Measurements from ENCODE around the gene PSMD6. TPM values are rescaled to one million over a fixed set of nuclear protein-coding genes. Genes with fewer than 3 reads are reported as not detected.

The PSMD6 gene
- total RNA-seq, 4 donors from 2014 or later: 18.3 to 66.6 (median 47.8) TPM

DNA sequence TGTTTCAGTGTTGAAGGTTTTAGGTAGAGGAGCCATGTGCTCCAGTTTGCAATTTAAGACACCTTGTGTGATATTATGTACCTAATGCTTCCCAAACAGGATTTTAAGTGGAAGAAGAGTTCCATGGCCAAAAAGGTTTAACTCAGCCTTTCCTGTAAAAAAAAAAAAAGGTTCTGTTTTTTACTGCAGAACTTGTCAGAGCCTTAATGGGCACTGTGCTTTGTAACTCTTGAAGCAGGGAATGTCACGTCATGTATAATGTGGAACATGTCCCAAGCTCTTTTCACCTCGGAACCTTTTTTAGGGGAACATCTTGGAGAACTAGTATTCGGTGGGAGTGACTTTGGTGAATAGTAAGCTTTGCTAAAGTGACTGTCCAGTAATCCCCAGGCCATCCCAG lies 31.6 kb downstream of the PSMD6 start:
- no peaks in the 10 kb centered on the region for H3K27me3 ChIP-seq
- intact Hi-C loops (cut with DNase I; ENCODE audit: low total_unique reads) (loop anchor here (10.0 kb wide), 1 partner anchor 77 kb away; the partner anchor contains the start of gene SCAANT1), in situ Hi-C loops (cut with MboI; ENCODE audit: low pct_ligation_motif_present in 1 of 4, low pct_unique_long_range_greater_than_20kb in 1 of 4, low sequenced_read_pairs in 3 of 4) (no loop called here)
- TF ChIP-seq POLR2AphosphoS5 (IDR thresholded peaks at IDR 0.05) (no peak), EP300 (IDR thresholded peaks at IDR 0.05; ENCODE audit: low read depth) (no peak), POLR2A (IDR thresholded peaks at IDR 0.05) (no peak)
- TF ChIP-seq, protein P1, sequence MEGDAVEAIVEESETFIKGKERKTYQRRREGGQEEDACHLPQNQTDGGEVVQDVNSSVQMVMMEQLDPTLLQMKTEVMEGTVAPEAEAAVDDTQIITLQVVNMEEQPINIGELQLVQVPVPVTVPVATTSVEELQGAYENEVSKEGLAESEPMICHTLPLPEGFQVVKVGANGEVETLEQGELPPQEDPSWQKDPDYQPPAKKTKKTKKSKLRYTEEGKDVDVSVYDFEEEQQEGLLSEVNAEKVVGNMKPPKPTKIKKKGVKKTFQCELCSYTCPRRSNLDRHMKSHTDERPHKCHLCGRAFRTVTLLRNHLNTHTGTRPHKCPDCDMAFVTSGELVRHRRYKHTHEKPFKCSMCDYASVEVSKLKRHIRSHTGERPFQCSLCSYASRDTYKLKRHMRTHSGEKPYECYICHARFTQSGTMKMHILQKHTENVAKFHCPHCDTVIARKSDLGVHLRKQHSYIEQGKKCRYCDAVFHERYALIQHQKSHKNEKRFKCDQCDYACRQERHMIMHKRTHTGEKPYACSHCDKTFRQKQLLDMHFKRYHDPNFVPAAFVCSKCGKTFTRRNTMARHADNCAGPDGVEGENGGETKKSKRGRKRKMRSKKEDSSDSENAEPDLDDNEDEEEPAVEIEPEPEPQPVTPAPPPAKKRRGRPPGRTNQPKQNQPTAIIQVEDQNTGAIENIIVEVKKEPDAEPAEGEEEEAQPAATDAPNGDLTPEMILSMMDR (IDR thresholded peaks at IDR 0.05): no peak
- no peaks in the 10 kb centered on the region for H3K9me3 ChIP-seq
- no peak for DNase-seq
- H3K4me1 ChIP-seq: peaks cover 0 to 7% (median 1%) of the 10 kb centered on the region in 4 donors
- no peak overlapping the region for H3K27ac ChIP-seq
- peaks cover 0 to 67% (median 26%) of the 10 kb centered on the region in 4 donors for H3K36me3 ChIP-seq
- 93 to 100% methylated on average over 1 to 3 of the region's 3 CpGs for WGBS, 2 donors (ENCODE audit: low coverage in 1 of 2)
- no peak overlapping the region for H3K4me3 ChIP-seq

DNA sequence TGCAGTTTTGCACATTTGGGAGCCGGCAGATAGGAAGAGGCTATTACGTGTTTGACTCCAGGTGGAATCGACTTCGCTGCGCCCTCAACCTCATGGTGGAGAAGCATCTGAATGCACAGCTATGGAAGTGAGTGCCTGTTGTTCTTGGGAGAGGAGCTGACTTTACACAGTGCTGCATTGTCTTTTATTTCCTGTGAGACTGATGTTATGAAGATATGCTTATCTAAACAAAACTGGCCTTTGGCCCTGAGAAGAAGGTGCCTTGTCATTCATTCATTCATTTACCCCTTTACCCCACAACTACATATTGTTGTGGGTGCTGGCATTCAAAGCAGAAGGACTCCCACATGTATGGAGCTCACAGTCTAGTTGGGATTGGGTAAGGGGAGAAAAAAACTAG lies 32.6 kb downstream of the PSMD6 start:
- no peak overlapping the region for H3K27ac ChIP-seq
- H3K4me3 ChIP-seq: no peak overlapping the region
- H3K27me3 ChIP-seq: no peaks in the 10 kb centered on the region
- in situ Hi-C loops (cut with MboI; ENCODE audit: low pct_ligation_motif_present in 1 of 4, low pct_unique_long_range_greater_than_20kb in 1 of 4, low sequenced_read_pairs in 3 of 4): no loop called here
- H3K9me3 ChIP-seq: no peaks in the 10 kb centered on the region
- intact Hi-C loops (cut with DNase I; ENCODE audit: low total_unique reads): loop anchor here (10.0 kb wide), 1 partner anchor 76 kb away; the partner anchor contains the start of gene SCAANT1
- peaks cover 0 to 7% (median 1%) of the 10 kb centered on the region in 4 donors for H3K4me1 ChIP-seq
- 95 to 100% methylated on average over 3 to 5 of the region's 5 CpGs for WGBS, 2 donors (ENCODE audit: low coverage in 1 of 2)
- H3K36me3 ChIP-seq: peaks cover 0 to 60% (median 27%) of the 10 kb centered on the region in 4 donors
- DNase-seq: no peak
- TF ChIP-seq POLR2AphosphoS5 (IDR thresholded peaks at IDR 0.05) (no peak), POLR2A (IDR thresholded peaks at IDR 0.05) (no peak), EP300 (IDR thresholded peaks at IDR 0.05; ENCODE audit: low read depth) (no peak)
- TF ChIP-seq, protein P1 (IDR thresholded peaks at IDR 0.05): no peak

DNA sequence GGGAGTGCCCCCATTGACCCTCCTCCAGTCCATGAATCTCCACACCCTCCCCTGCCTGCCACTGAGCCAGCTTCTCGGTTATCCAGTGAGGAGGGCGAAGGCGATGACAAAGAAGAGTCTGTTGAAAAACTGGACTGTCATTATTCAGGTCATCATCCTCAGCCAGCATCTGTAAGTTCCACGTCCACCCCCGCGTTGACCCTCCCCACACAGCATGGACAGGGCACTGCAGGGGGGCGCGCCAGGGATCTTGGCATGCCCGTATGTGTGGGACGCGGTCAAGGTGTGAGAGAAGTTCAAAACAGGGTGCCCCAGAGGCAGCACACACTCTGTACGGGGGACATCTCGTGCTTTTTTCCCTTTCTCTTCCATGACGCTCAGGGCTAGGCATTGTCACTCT lies 33.1 kb downstream of the PSMD6 start:
- 97% methylated on average over 14 of the region's 14 CpGs; no CpG with 5 or more reads in 1 of the 2 donors for WGBS, 2 donors (ENCODE audit: low coverage in 1 of 2)
- no peak overlapping the region for H3K4me3 ChIP-seq
- TF ChIP-seq POLR2AphosphoS5 (IDR thresholded peaks at IDR 0.05): no peak
- TF ChIP-seq, protein P1 (IDR thresholded peaks at IDR 0.05): no peak
- no peak for TF ChIP-seq POLR2A (IDR thresholded peaks at IDR 0.05)
- TF ChIP-seq EP300 (IDR thresholded peaks at IDR 0.05; ENCODE audit: low read depth): no peak
- DNase-seq: no peak
- in situ Hi-C loops (cut with MboI; ENCODE audit: low pct_ligation_motif_present in 1 of 4, low pct_unique_long_range_greater_than_20kb in 1 of 4, low sequenced_read_pairs in 3 of 4) (no loop called here), intact Hi-C loops (cut with DNase I; ENCODE audit: low total_unique reads) (loop anchor here (10.0 kb wide), 1 partner anchor 75 kb away; the partner anchor contains the start of gene SCAANT1)
- H3K27me3 ChIP-seq: no peaks in the 10 kb centered on the region
- peaks cover 0 to 56% (median 26%) of the 10 kb centered on the region in 4 donors for H3K36me3 ChIP-seq
- no peak overlapping the region for H3K27ac ChIP-seq
- H3K4me1 ChIP-seq: peaks cover 0 to 7% (median 1%) of the 10 kb centered on the region in 4 donors
- no peaks in the 10 kb centered on the region for H3K9me3 ChIP-seq

DNA sequence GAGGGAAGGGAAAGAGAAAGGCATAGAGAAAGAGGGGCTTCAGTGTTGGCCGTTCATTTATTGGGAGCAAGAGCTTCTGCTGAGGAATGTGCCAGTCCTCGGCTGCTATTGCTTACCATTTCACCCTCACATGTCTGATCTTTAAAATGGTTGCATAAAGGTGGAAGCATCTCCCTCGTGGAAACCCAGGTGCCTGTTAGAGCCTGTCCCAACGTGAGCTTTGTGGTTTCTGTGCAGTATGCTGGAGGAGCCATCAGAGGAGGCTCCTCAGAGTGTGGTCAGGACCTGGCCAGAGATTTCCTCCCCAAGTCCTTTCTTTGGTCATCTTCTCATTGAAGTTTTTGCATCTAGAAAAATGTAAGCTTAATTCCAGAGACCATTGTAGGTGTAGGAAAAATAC lies 34.4 kb downstream of the PSMD6 start:
- intact Hi-C loops (cut with DNase I; ENCODE audit: low total_unique reads) (no loop called here), in situ Hi-C loops (cut with MboI; ENCODE audit: low pct_ligation_motif_present in 1 of 4, low pct_unique_long_range_greater_than_20kb in 1 of 4, low sequenced_read_pairs in 3 of 4) (no loop called here)
- TF ChIP-seq, protein P1 (IDR thresholded peaks at IDR 0.05): no peak
- TF ChIP-seq EP300 (IDR thresholded peaks at IDR 0.05; ENCODE audit: low read depth): no peak
- TF ChIP-seq POLR2AphosphoS5 (IDR thresholded peaks at IDR 0.05): no peak
- TF ChIP-seq POLR2A (IDR thresholded peaks at IDR 0.05): no peak
- no peaks in the 10 kb centered on the region for H3K27me3 ChIP-seq
- H3K27ac ChIP-seq: no peak overlapping the region
- WGBS, 2 donors (ENCODE audit: low coverage in 1 of 2): 79% methylated on average over 4 of the region's 4 CpGs; no CpG with 5 or more reads in 1 of the 2 donors
- peaks cover 0 to 61% (median 27%) of the 10 kb centered on the region in 4 donors for H3K36me3 ChIP-seq
- DNase-seq: no peak
- H3K4me3 ChIP-seq: no peak overlapping the region
- H3K4me1 ChIP-seq: peaks cover 0 to 7% (median 1%) of the 10 kb centered on the region in 4 donors
- H3K9me3 ChIP-seq: no peaks in the 10 kb centered on the region
